Activated gamma-delta T cell treated with Interleukin-2 at 50 U/mL for 16 hours (primary cell): ENCODE measurements around the gene EEF1AKMT3.
"Not testable (repeated sequence)": the region's sequence is repeated elsewhere in the genome, so short reads cannot be mapped to it uniquely, and the experiment has no call there.

Experiments
- DNase-seq: peaks from one replicate; pipeline ENCODE4 v3.0.0-alpha.2; 2020

EEF1AKMT3 gene

GRCh38 chr12:57795354-57795753, 22.9 kb downstream of the EEF1AKMT3 start:
- no peak for DNase-seq

GRCh38 chr12:57796996-57797395, 24.6 kb downstream of the EEF1AKMT3 start:
- DNase-seq = no peak

- DNase-seq = no peak
Measured at GRCh38 chr12:57797933-57798332, 25.5 kb downstream of the EEF1AKMT3 start.

- DNase-seq = no peak
Measured at GRCh38 chr12:57800965-57801364, 28.6 kb downstream of the EEF1AKMT3 start.

- no peak for DNase-seq
Measured at GRCh38 chr12:57802607-57803006, 30.2 kb downstream of the EEF1AKMT3 start.

GRCh38 chr12:57803319-57803893, 31.0 kb downstream of the EEF1AKMT3 start:
- DNase-seq = peak; percentile 24

- DNase-seq = no peak
Measured at GRCh38 chr12:57806677-57807076, 34.3 kb downstream of the EEF1AKMT3 start.

GRCh38 chr12:57807285-57807684, 34.9 kb downstream of the EEF1AKMT3 start:
- DNase-seq = no peak

GRCh38 chr12:57808351-57808750, 35.9 kb downstream of the EEF1AKMT3 start:
- no peak for DNase-seq

- DNase-seq = no peak
Measured at GRCh38 chr12:57809425-57809824, 37.0 kb downstream of the EEF1AKMT3 start.

- no peak for DNase-seq
Measured at GRCh38 chr12:57810450-57810849, 38.0 kb downstream of the EEF1AKMT3 start.

GRCh38 chr12:57811028-57811755, 38.8 kb downstream of the EEF1AKMT3 start:
- no peak for DNase-seq

GRCh38 chr12:57813111-57813970, 40.9 kb downstream of the EEF1AKMT3 start:
- no peak for DNase-seq

- DNase-seq = no peak
Measured at GRCh38 chr12:57813971-57814772, 41.8 kb downstream of the EEF1AKMT3 start.

GRCh38 chr12:57815177-57816000, 43.0 kb downstream of the EEF1AKMT3 start:
- DNase-seq = no peak

GRCh38 chr12:57816001-57816854, 43.8 kb downstream of the EEF1AKMT3 start:
- no peak for DNase-seq

- no peak for DNase-seq
Measured at GRCh38 chr12:57816855-57817151, 44.4 kb downstream of the EEF1AKMT3 start.

GRCh38 chr12:57817261-57817989, 45.0 kb downstream of the EEF1AKMT3 start:
- no peak for DNase-seq

- DNase-seq = not testable (repeated sequence)
Measured at GRCh38 chr12:57817990-57818331, 45.5 kb downstream of the EEF1AKMT3 start.

GRCh38 chr12:57820119-57820518, 47.7 kb downstream of the EEF1AKMT3 start:
- not testable (repeated sequence) for DNase-seq

- DNase-seq = not testable (repeated sequence)
Measured at GRCh38 chr12:57821015-57821414, 48.6 kb downstream of the EEF1AKMT3 start.
